ENCODE measurements around the gene ARL4C. TPM values are rescaled to one million over a fixed set of nuclear protein-coding genes. Genes with fewer than 3 reads are reported as not detected.

The ARL4C gene
- total and polyA plus RNA-seq, 9 donors: 0.94 to 18.3 (median 5.1) TPM

GRCh38 chr2:234488913-234489451 is 7.9 kb downstream of the ARL4C start:
- Histone ChIP-seq H3K9me3 (no peaks in the 10 kb centered on the region), H3K27ac (no peak overlapping the region), H3K4me3 (no peak overlapping the region), H3K27me3 (no peaks in the 10 kb centered on the region), H3K36me3 (no peaks in the 10 kb centered on the region), H3K4me1 (ENCODE audit: insufficient read depth) (no peaks in the 10 kb centered on the region)
- no peak for DNase-seq
- intact Hi-C loops (cut with DNase I): no loop called here
- 50 to 58% (median 54%) methylated on average over 8 of the region's 8 CpGs for WGBS, 3 donors
- TF ChIP-seq POLR2A (IDR thresholded peaks at IDR 0.05) (no peak), EP300 (IDR thresholded peaks at IDR 0.05) (no peak)
- TF ChIP-seq, protein P1, sequence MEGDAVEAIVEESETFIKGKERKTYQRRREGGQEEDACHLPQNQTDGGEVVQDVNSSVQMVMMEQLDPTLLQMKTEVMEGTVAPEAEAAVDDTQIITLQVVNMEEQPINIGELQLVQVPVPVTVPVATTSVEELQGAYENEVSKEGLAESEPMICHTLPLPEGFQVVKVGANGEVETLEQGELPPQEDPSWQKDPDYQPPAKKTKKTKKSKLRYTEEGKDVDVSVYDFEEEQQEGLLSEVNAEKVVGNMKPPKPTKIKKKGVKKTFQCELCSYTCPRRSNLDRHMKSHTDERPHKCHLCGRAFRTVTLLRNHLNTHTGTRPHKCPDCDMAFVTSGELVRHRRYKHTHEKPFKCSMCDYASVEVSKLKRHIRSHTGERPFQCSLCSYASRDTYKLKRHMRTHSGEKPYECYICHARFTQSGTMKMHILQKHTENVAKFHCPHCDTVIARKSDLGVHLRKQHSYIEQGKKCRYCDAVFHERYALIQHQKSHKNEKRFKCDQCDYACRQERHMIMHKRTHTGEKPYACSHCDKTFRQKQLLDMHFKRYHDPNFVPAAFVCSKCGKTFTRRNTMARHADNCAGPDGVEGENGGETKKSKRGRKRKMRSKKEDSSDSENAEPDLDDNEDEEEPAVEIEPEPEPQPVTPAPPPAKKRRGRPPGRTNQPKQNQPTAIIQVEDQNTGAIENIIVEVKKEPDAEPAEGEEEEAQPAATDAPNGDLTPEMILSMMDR (IDR thresholded peaks at IDR 0.05): no peak

DNA sequence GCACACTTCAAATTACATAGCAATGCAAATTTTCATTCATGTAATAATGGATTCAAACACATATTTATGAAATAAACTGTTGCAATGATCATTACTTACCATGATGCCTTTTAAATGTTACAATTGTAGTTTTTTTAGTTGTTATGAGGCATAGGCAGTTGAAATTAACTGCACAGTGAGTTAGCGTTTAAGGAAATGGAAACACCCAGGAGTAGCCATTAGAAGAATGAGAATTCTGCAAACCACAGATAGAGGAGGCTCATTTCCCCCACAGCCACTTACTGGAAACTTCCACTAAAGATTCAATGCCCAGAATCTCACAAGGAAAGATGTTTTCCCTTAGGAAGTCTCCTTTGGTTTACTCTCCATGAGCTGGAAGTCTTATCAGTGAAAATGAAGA is 8.4 kb downstream of the ARL4C start:
- intact Hi-C loops (cut with DNase I): no loop called here
- whole genome bisulfite sequencing, 3 donors: 65 to 69% (median 67%) methylated on average over 1 of the region's 1 CpG
- no peak for DNase-seq
- no peak overlapping the region for H3K4me3 ChIP-seq
- no peaks in the 10 kb centered on the region for H3K36me3 ChIP-seq
- no peaks in the 10 kb centered on the region for H3K4me1 ChIP-seq (ENCODE audit: insufficient read depth)
- TF ChIP-seq POLR2A (IDR thresholded peaks at IDR 0.05) (no peak), EP300 (IDR thresholded peaks at IDR 0.05) (no peak)
- TF ChIP-seq, protein P1 (IDR thresholded peaks at IDR 0.05): no peak
- no peaks in the 10 kb centered on the region for H3K9me3 ChIP-seq
- H3K27me3 ChIP-seq: no peaks in the 10 kb centered on the region
- H3K27ac ChIP-seq: no peak overlapping the region

DNA sequence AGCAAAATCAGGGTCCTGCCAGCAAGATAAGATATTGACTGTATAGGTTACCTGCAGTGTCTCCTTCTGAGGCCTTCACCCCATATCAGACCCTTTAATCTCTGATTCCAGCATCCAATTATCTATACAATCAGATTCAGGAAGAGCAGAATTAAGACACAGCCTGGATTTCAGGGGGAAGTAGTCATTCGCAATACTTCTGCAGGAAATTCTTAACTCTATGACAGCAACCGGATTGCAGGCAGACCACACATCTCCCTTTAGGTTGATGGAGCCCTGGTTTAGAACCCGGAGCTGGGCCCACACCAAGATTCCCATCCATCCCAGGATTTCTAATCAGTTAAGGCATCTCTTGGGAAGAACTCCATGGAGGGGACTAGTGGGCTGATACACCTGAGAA is 9.5 kb downstream of the ARL4C start:
- H3K9me3 ChIP-seq: no peaks in the 10 kb centered on the region
- no peaks in the 10 kb centered on the region for H3K4me1 ChIP-seq (ENCODE audit: insufficient read depth)
- intact Hi-C loops (cut with DNase I): no loop called here
- WGBS, 3 donors: 87 to 94% (median 90%) methylated on average over 3 of the region's 3 CpGs
- H3K27me3 ChIP-seq: no peaks in the 10 kb centered on the region
- no peak overlapping the region for H3K27ac ChIP-seq
- H3K36me3 ChIP-seq: no peaks in the 10 kb centered on the region
- no peak overlapping the region for H3K4me3 ChIP-seq
- TF ChIP-seq, protein P1 (IDR thresholded peaks at IDR 0.05): no peak
- TF ChIP-seq POLR2A (IDR thresholded peaks at IDR 0.05): no peak
- no peak for TF ChIP-seq EP300 (IDR thresholded peaks at IDR 0.05)
- DNase-seq: no peak

DNA sequence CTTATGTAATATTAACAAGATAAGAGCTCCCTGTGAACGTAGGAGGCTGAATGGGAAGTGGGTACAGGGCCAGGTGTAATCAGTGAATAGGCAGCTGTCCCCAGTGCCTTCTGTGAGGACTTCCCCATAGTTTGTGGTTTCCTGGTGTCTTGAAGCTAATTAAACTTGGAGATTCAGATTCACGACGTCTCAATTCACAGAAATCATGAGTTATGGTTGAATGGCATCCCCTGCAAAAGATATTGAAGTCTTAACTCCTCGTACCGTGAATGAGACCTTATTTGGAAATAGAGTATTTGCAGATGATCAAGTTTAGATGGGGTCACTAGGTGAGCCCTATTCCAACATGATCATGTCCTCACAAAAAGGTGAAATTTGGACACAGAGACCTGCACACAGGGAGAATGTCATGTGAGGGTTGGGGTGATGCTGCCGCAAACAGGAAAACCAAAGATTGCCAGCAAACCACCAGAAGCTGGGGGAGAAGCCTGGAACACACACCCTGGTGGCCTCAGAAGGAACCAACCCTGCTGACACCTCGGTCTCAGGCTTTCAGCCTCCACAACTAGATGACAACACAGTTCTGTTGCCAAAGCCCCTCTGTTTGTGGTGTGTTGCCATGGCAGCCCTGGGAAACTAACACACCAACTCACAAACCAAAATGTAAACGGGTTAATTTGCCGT is 13.2 kb downstream of the ARL4C start:
- no peak for TF ChIP-seq EP300 (IDR thresholded peaks at IDR 0.05)
- TF ChIP-seq POLR2A (IDR thresholded peaks at IDR 0.05): no peak
- TF ChIP-seq, protein P1 (IDR thresholded peaks at IDR 0.05): no peak
- WGBS, 3 donors: 64 to 69% (median 67%) methylated on average over 9 of the region's 9 CpGs

More for the DNA sequence above, 13.2 kb downstream of the ARL4C start:
- Histone ChIP-seq H3K27me3 (no peaks in the 10 kb centered on the region), H3K36me3 (no peaks in the 10 kb centered on the region), H3K9me3 (no peaks in the 10 kb centered on the region), H3K4me3 (no peak overlapping the region), H3K27ac (no peak overlapping the region), H3K4me1 (ENCODE audit: insufficient read depth) (no peaks in the 10 kb centered on the region)
- intact Hi-C loops (cut with DNase I): no loop called here
- DNase-seq: no peak

All from ovary (tissue), 9 donors.